ENCODE results near the gene ATG10. TPM values are rescaled to one million over a fixed set of nuclear protein-coding genes. Genes with fewer than 3 reads are reported as not detected.

Gene ATG10
- total and polyA plus RNA-seq, 2 experiments from 2014 or later, result 12.5 to 17.7 TPM

DNA sequence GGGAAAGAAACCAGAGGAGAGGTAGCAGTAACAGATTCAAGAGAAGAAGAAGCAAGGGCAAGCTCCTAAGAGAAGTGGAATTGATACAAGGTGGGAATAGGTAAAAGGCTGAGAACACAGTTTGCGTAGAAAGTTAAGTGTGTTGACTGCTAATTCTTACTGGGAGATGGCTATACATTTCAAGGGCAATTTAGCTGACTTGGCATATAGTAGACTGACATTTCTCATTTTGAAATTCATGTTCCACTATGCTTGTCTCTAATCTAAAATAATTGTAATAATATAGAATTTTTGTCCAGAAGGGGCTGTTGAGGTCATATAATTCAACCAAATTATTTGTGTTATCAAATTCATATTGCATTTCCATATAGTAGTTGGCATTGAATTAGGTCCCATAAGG is 144.0 kb downstream of the ATG10 start:
- H3K36me3 ChIP-seq (ENCODE audit: insufficient read depth), result no peaks in the 10 kb centered on the region
- H3K4me1 Mint-ChIP-seq, result no peaks in the 10 kb centered on the region
- ATAC-seq (no peak), DNase-seq (ENCODE audit: low spot score) (no peak)
- no peaks in the 10 kb centered on the region for H3K27me3 Mint-ChIP-seq (ENCODE audit: insufficient read depth, low read depth, poor library complexity)
- no peaks in the 10 kb centered on the region for H3K36me3 Mint-ChIP-seq (ENCODE audit: low read depth)
- H3K9me2 ChIP-seq (ENCODE audit: insufficient read depth), result no peaks in the 10 kb centered on the region
- H3K27ac Mint-ChIP-seq, result no peak overlapping the region
- TF ChIP-seq EZH2 (IDR thresholded peaks at IDR 0.05; ENCODE audit: low read depth, unreplicated experiment), result no peak
- no peak for TF ChIP-seq NANOG (IDR thresholded peaks at IDR 0.05; ENCODE audit: borderline replicate concordance)
- TF ChIP-seq ZNF114 (CRISPR knock-in tag; IDR thresholded peaks at IDR 0.05), result no peak
- no peak for TF ChIP-seq CREB1 (CRISPR knock-in tag; IDR thresholded peaks at IDR 0.05; ENCODE audit: low read depth)
- TF ChIP-seq EZH2phosphoT487 (IDR thresholded peaks at IDR 0.05; ENCODE audit: unreplicated experiment), result no peak
- TF ChIP-seq, protein P1, sequence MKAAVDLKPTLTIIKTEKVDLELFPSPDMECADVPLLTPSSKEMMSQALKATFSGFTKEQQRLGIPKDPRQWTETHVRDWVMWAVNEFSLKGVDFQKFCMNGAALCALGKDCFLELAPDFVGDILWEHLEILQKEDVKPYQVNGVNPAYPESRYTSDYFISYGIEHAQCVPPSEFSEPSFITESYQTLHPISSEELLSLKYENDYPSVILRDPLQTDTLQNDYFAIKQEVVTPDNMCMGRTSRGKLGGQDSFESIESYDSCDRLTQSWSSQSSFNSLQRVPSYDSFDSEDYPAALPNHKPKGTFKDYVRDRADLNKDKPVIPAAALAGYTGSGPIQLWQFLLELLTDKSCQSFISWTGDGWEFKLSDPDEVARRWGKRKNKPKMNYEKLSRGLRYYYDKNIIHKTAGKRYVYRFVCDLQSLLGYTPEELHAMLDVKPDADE (IDR thresholded peaks at IDR 0.05), result no peak
- TF ChIP-seq, protein P2, sequence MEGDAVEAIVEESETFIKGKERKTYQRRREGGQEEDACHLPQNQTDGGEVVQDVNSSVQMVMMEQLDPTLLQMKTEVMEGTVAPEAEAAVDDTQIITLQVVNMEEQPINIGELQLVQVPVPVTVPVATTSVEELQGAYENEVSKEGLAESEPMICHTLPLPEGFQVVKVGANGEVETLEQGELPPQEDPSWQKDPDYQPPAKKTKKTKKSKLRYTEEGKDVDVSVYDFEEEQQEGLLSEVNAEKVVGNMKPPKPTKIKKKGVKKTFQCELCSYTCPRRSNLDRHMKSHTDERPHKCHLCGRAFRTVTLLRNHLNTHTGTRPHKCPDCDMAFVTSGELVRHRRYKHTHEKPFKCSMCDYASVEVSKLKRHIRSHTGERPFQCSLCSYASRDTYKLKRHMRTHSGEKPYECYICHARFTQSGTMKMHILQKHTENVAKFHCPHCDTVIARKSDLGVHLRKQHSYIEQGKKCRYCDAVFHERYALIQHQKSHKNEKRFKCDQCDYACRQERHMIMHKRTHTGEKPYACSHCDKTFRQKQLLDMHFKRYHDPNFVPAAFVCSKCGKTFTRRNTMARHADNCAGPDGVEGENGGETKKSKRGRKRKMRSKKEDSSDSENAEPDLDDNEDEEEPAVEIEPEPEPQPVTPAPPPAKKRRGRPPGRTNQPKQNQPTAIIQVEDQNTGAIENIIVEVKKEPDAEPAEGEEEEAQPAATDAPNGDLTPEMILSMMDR (conservative IDR thresholded peaks at IDR 0.05; ENCODE audit: low read depth in 2 of 2), result no peak
- H3K4me3 ChIP-seq, result no peak overlapping the region
- H3K79me2 ChIP-seq (replicated peaks; ENCODE audit: insufficient read depth), result no peaks in the 10 kb centered on the region
- no peak overlapping the region for H2AFZ ChIP-seq
- H3K4me3 Mint-ChIP-seq, result no peak overlapping the region
- H3K27me3 ChIP-seq (ENCODE audit: insufficient read depth), result no peaks in the 10 kb centered on the region
- no peak overlapping the region for H3K27ac ChIP-seq (ENCODE audit: low read depth)
- no peak overlapping the region for H3K4me2 ChIP-seq
- H3F3A ChIP-seq (replicated peaks; ENCODE audit: low read depth), result no peaks in the 10 kb centered on the region
- no peaks in the 10 kb centered on the region for H3K9me3 Mint-ChIP-seq
- H4K20me1 ChIP-seq (replicated peaks; ENCODE audit: insufficient read depth), result no peaks in the 10 kb centered on the region
- H3K4me1 ChIP-seq (ENCODE audit: insufficient read depth), result no peaks in the 10 kb centered on the region

GRCh38 chr5:82119889-82120288 is 148.1 kb downstream of the ATG10 start:
- no peak overlapping the region for H3K27ac ChIP-seq (ENCODE audit: low read depth)
- no peaks in the 10 kb centered on the region for H4K20me1 ChIP-seq (replicated peaks; ENCODE audit: insufficient read depth)
- H2AFZ ChIP-seq, result no peak overlapping the region
- H3K4me1 ChIP-seq (ENCODE audit: insufficient read depth), result no peaks in the 10 kb centered on the region
- H3K79me2 ChIP-seq (replicated peaks; ENCODE audit: insufficient read depth), result no peaks in the 10 kb centered on the region
- Mint-ChIP-seq H3K9me3 (peaks cover 5% of the 10 kb centered on the region; the same call in 1 of the 3 replicates), H3K36me3 (ENCODE audit: low read depth) (peaks cover 5% of the 10 kb centered on the region; the same call in 1 of the 3 replicates), H3K27me3 (ENCODE audit: insufficient read depth, low read depth, poor library complexity) (no peaks in the 10 kb centered on the region), H3K4me1 (no peaks in the 10 kb centered on the region), H3K4me3 (no peak overlapping the region), H3K27ac (no peak overlapping the region)
- no peak for ATAC-seq
- no peak for DNase-seq (ENCODE audit: low spot score)
- no peak overlapping the region for H3K4me3 ChIP-seq
- H3K9me2 ChIP-seq (ENCODE audit: insufficient read depth), result 0 out of 2 replicates have a peak, but pooled peaks cover 6% of the 10 kb centered on the region
- no peaks in the 10 kb centered on the region for H3K36me3 ChIP-seq (ENCODE audit: insufficient read depth)
- H3F3A ChIP-seq (replicated peaks; ENCODE audit: low read depth), result no peaks in the 10 kb centered on the region
- no peak overlapping the region for H3K4me2 ChIP-seq
- no peaks in the 10 kb centered on the region for H3K27me3 ChIP-seq (ENCODE audit: insufficient read depth)
- TF ChIP-seq, protein P2 (conservative IDR thresholded peaks at IDR 0.05; ENCODE audit: low read depth in 2 of 2), result no peak
- TF ChIP-seq ZNF331 (CRISPR knock-in tag; IDR thresholded peaks at IDR 0.05; ENCODE audit: low read depth) (no peak), ZNF114 (CRISPR knock-in tag; IDR thresholded peaks at IDR 0.05) (no peak), JUNB (IDR thresholded peaks at IDR 0.05; ENCODE audit: unreplicated experiment) (no peak), POLR2AphosphoS5 (IDR thresholded peaks at IDR 0.05; ENCODE audit: low read depth) (no peak), EZH2phosphoT487 (IDR thresholded peaks at IDR 0.05; ENCODE audit: unreplicated experiment) (no peak), STAT1 (IDR thresholded peaks at IDR 0.05; ENCODE audit: unreplicated experiment) (no peak), CREB1 (CRISPR knock-in tag; IDR thresholded peaks at IDR 0.05; ENCODE audit: low read depth) (no peak), EZH2 (IDR thresholded peaks at IDR 0.05; ENCODE audit: low read depth, unreplicated experiment) (no peak)
- TF ChIP-seq, protein P3, sequence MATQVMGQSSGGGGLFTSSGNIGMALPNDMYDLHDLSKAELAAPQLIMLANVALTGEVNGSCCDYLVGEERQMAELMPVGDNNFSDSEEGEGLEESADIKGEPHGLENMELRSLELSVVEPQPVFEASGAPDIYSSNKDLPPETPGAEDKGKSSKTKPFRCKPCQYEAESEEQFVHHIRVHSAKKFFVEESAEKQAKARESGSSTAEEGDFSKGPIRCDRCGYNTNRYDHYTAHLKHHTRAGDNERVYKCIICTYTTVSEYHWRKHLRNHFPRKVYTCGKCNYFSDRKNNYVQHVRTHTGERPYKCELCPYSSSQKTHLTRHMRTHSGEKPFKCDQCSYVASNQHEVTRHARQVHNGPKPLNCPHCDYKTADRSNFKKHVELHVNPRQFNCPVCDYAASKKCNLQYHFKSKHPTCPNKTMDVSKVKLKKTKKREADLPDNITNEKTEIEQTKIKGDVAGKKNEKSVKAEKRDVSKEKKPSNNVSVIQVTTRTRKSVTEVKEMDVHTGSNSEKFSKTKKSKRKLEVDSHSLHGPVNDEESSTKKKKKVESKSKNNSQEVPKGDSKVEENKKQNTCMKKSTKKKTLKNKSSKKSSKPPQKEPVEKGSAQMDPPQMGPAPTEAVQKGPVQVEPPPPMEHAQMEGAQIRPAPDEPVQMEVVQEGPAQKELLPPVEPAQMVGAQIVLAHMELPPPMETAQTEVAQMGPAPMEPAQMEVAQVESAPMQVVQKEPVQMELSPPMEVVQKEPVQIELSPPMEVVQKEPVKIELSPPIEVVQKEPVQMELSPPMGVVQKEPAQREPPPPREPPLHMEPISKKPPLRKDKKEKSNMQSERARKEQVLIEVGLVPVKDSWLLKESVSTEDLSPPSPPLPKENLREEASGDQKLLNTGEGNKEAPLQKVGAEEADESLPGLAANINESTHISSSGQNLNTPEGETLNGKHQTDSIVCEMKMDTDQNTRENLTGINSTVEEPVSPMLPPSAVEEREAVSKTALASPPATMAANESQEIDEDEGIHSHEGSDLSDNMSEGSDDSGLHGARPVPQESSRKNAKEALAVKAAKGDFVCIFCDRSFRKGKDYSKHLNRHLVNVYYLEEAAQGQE (IDR thresholded peaks at IDR 0.05; ENCODE audit: unreplicated experiment), result no peak
- TF ChIP-seq, protein P1 (IDR thresholded peaks at IDR 0.05), result no peak
